Vagina (tissue), 2 donors: ENCODE data around the gene CDKN2AIPNL.

Experiments
- POLR2A ChIP-seq, 2 donors: fragments of 450-650 bp; IDR thresholded peaks; one replicate each; pipeline ENCODE4 v1.6.1; 2017; ENCODE audit warnings: antibody characterized with exemption in 2 of 2, mild to moderate bottlenecking in 2 of 2, moderate library complexity in 2 of 2
- POLR2AphosphoS5 ChIP-seq, 2 donors: sonication (generic); formaldehyde crosslinking; IDR thresholded peaks; one replicate each; pipeline ENCODE4 v1.9.0; 2017; ENCODE audit warnings: antibody characterized with exemption in 2 of 2, mild to moderate bottlenecking in 2 of 2, low read depth in 1 of 2; ENCODE audit not compliant: insufficient read depth in 1 of 2
- TF ChIP-seq, protein P1 (sequence below), 3 experiments: fragments of 450-650 bp in 2 of 3; fragments of 200-600 bp in 1 of 3; sonication (generic) in 1 of 3; IDR thresholded peaks; one replicate each; pipeline ENCODE4 v1.5.1; 2017 to 2019; ENCODE audit warnings: antibody characterized with exemption in 3 of 3, mild to moderate bottlenecking in 2 of 3, moderate library complexity in 2 of 3

- peak in 1 of 2 donors; percentile 82 for TF ChIP-seq POLR2A (IDR thresholded peaks at IDR 0.05)
- TF ChIP-seq, protein P1, sequence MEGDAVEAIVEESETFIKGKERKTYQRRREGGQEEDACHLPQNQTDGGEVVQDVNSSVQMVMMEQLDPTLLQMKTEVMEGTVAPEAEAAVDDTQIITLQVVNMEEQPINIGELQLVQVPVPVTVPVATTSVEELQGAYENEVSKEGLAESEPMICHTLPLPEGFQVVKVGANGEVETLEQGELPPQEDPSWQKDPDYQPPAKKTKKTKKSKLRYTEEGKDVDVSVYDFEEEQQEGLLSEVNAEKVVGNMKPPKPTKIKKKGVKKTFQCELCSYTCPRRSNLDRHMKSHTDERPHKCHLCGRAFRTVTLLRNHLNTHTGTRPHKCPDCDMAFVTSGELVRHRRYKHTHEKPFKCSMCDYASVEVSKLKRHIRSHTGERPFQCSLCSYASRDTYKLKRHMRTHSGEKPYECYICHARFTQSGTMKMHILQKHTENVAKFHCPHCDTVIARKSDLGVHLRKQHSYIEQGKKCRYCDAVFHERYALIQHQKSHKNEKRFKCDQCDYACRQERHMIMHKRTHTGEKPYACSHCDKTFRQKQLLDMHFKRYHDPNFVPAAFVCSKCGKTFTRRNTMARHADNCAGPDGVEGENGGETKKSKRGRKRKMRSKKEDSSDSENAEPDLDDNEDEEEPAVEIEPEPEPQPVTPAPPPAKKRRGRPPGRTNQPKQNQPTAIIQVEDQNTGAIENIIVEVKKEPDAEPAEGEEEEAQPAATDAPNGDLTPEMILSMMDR (IDR thresholded peaks at IDR 0.05), result peak in 1 of 3 experiments; percentile 17
- TF ChIP-seq POLR2AphosphoS5 (IDR thresholded peaks at IDR 0.05; ENCODE audit: insufficient read depth in 1 of 2, low read depth in 1 of 2), result peak; percentile 98 to 100
These were observed 40.5 kb downstream of the CDKN2AIPNL start, which contains the start of gene UBE2B for GRCh38 chr5:134370871-134371833.
